Progenitor cell of endocrine pancreas (in vitro differentiated cells): Measurements from ENCODE around the gene WDR12. TPM values are rescaled to one million over a fixed set of nuclear protein-coding genes. Genes with fewer than 3 reads are reported as not detected.
A peak's percentile ranks its signal among the peaks of the same experiment; 100 is the strongest.
"Not testable (repeated sequence)": the region's sequence is repeated elsewhere in the genome, so short reads cannot be mapped to it uniquely, and the experiment has no call there.

Experiments used
- DNase-seq: peaks from one replicate; pipeline ENCODE4 v3.0.0; 2021; ENCODE audit warnings: low spot score; ENCODE audit not compliant: unreplicated experiment
- H3K27ac Mint-ChIP-seq: 2 replicates; pipeline ENCODE4 v1.8.0; 2021; ENCODE audit warnings: mild to moderate bottlenecking, moderate library complexity, mixed read lengths
- H3K27me3 Mint-ChIP-seq: 2 replicates; pipeline ENCODE4 v1.8.0; 2021; ENCODE audit warnings: mixed read lengths
- H3K36me3 Mint-ChIP-seq: 2 replicates; pipeline ENCODE4 v1.8.0; 2022; ENCODE audit warnings: mixed read lengths; ENCODE audit not compliant: insufficient read depth
- H3K4me1 Mint-ChIP-seq: 2 replicates; pipeline ENCODE4 v1.8.0; 2021; ENCODE audit warnings: low read depth, mixed read lengths
- H3K4me3 Mint-ChIP-seq: 2 replicates; pipeline ENCODE4 v1.8.0; 2021; ENCODE audit warnings: low read depth, mild to moderate bottlenecking, moderate library complexity, mixed read lengths
- H3K9me3 Mint-ChIP-seq: 2 replicates; pipeline ENCODE4 v1.8.0; 2021; ENCODE audit warnings: low read depth, mixed read lengths
- CTCF ChIP-seq: fragments of 200-600 bp; sonication (generic); IDR thresholded peaks from one replicate; pipeline ENCODE4 v1.5.0; 2021; ENCODE audit warnings: antibody characterized with exemption, mild to moderate bottlenecking; ENCODE audit not compliant: unreplicated experiment
- long read RNA-seq: library from polyadenylated mRNA; unstranded; transcript quantifications from one replicate; pipeline ENCODE4 v2.0.0, GENCODE V29; 2020
- total RNA-seq: library from RNA; stranded (reverse); gene quantifications from 2 replicates; pipeline ENCODE4 v1.2.1, GENCODE V29; 2021

The WDR12 gene
- total RNA-seq: 62.2 and 68.1 TPM in 2 replicates
- long read RNA-seq, full-length matches to known transcripts: 124 of 140 reads
- long read RNA-seq, partial matches to known transcripts: 8 of 140 reads
- long read RNA-seq, other reads (novel, unspliced or antisense): 8 of 140 reads

DNA sequence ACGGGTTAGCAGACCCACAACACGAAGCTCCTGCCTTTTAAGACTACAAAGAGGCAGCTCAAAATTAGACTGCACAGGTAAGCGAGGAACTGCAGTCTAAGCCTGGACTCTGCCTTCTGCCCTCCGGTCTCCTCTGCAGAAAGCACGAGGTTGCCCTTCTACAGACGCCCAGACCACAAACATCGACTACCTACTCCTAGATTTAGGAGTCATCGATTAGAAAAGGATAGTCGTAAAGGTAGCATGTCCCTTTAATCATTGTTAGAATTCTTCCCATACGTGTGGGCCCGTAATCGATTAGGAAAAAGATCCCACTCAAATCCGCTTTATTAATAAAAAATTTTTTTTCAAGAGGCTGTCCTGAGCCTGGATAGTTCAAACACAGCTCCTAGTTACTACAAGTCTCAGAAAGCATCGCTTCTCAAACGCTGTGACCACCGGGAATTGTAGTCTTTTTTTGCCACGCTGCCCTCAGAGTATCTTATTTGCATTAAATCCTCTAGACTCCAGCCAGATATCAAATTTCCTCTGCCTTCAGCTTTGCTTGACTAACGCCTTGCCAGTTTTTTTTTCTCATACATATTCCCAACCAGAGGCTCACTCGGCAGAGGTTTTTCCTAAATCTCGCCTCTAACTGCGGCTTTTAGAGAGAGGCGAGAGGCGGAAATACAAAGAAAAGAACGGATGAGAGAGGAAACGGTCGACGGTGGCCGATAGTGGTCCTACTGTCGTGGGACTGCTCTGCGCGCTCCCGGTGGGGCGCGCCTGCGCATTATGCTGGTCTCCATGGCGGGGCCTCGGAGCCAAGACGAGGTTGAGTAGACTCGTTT lies at the start of gene WDR12, which contains the start of gene CARF:
Gene WDR12, minus strand, starts transcription at position 162 of the 830 bp plus-strand sequence. CDS start 197 bp downstream, outside the sequence.
Gene CARF, plus strand, starts transcription at position 764 of the 830 bp plus-strand sequence. CDS start 29,628 bp downstream, outside the sequence.
- H3K9me3 Mint-ChIP-seq: no peaks in the 10 kb centered on the region
- H3K4me1 Mint-ChIP-seq: peaks cover 16% of the 10 kb centered on the region
- peak; percentile 72 for DNase-seq
- peak within 1 kb of the TSS; percentile 98 for H3K27ac Mint-ChIP-seq
- TF ChIP-seq CTCF: no peak
- H3K4me3 Mint-ChIP-seq: peak within 1 kb of the TSS; percentile 100
- H3K27me3 Mint-ChIP-seq: no peaks in the 10 kb centered on the region
- H3K36me3 Mint-ChIP-seq: no peaks in the 10 kb centered on the region

DNA sequence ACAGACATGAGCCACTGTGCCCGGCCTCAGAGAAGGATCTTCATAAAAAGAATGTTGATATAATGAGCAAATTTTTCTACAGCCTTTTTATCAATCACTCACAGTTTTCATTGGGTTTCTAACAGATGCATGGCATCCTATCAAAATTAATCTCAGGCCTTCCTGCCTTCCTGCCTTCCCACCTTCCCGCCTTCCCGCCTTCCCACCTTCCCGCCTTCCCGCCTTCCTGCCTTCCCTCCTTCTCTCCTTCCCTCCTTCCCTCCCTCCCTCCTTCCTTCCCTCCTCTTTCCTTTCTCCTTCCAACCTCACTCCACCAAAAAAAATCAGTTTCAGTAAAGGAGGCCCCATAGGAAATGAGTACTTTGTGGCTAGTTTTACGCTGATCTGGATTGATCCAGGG lies 49.1 kb upstream of the WDR12 start:
- H3K4me1 Mint-ChIP-seq: no peaks in the 10 kb centered on the region
- H3K36me3 Mint-ChIP-seq: peaks cover 8% of the 10 kb centered on the region
- no peak overlapping the region for H3K4me3 Mint-ChIP-seq
- H3K27ac Mint-ChIP-seq: no peak overlapping the region
- DNase-seq: no peak
- TF ChIP-seq CTCF: no peak
- no peaks in the 10 kb centered on the region for H3K9me3 Mint-ChIP-seq
- H3K27me3 Mint-ChIP-seq: no peaks in the 10 kb centered on the region

GRCh38 chr2:202950592-202950991 lies 39.1 kb upstream of the WDR12 start:
- peaks cover 36% of the 10 kb centered on the region for H3K36me3 Mint-ChIP-seq

GRCh38 chr2:202949333-202949732 lies 37.9 kb upstream of the WDR12 start:
- Mint-ChIP-seq H3K36me3 (peaks cover 44% of the 10 kb centered on the region), H3K9me3 (peaks cover 31% of the 10 kb centered on the region)
- not testable (repeated sequence) for H3K4me1 Mint-ChIP-seq, H3K27ac Mint-ChIP-seq, DNase-seq, H3K4me3 Mint-ChIP-seq, H3K27me3 Mint-ChIP-seq

More at GRCh38 chr2:202950592-202950991, 39.1 kb upstream of the WDR12 start:
- Mint-ChIP-seq H3K27ac (no peak overlapping the region), H3K9me3 (peaks cover 28% of the 10 kb centered on the region), H3K27me3 (no peaks in the 10 kb centered on the region), H3K4me1 (no peaks in the 10 kb centered on the region), H3K4me3 (no peak overlapping the region)
- no peak for TF ChIP-seq CTCF
- DNase-seq: no peak

GRCh38 chr2:202945497-202945896 lies 34.0 kb upstream of the WDR12 start:
- peaks cover 43% of the 10 kb centered on the region for H3K36me3 Mint-ChIP-seq
- H3K9me3 Mint-ChIP-seq: peaks cover 31% of the 10 kb centered on the region
- H3K4me1 Mint-ChIP-seq: no peaks in the 10 kb centered on the region
- TF ChIP-seq CTCF: no peak
- no peak overlapping the region for H3K27ac Mint-ChIP-seq
- H3K27me3 Mint-ChIP-seq: no peaks in the 10 kb centered on the region
- H3K4me3 Mint-ChIP-seq: no peak overlapping the region
- no peak for DNase-seq
